Eye (tissue), 1 donor: ENCODE results near the gene TBX1.
"Not testable (repeated sequence)": the region's sequence is repeated elsewhere in the genome, so short reads cannot be mapped to it uniquely, and the experiment has no call there.

Experiments used
- DNase-seq: peaks from one replicate; pipeline ENCODE4 v3.0.0-alpha.2; 2015

TBX1 gene

GRCh38 chr22:19765477-19766239, 5.1 kb downstream of the TBX1 start:
- DNase-seq: peak; percentile 45

GRCh38 chr22:19766240-19766510, 5.6 kb downstream of the TBX1 start:
- peak; percentile 55 for DNase-seq

- peak; percentile 57 for DNase-seq
These were observed 6.2 kb downstream of the TBX1 start for GRCh38 chr22:19766511-19767426.

GRCh38 chr22:19767427-19768341, 7.1 kb downstream of the TBX1 start:
- peak; percentile 29 for DNase-seq

- DNase-seq: no peak
These were observed 8.8 kb downstream of the TBX1 start for GRCh38 chr22:19769393-19769715.

GRCh38 chr22:19770349-19771220, 10.0 kb downstream of the TBX1 start:
- DNase-seq: no peak

GRCh38 chr22:19772422-19772672, 11.8 kb downstream of the TBX1 start:
- DNase-seq: no peak

- no peak for DNase-seq
These were observed 12.3 kb downstream of the TBX1 start for GRCh38 chr22:19772673-19773469.

GRCh38 chr22:19773470-19774040, 13.0 kb downstream of the TBX1 start:
- DNase-seq: no peak

GRCh38 chr22:19774628-19775027, 14.1 kb downstream of the TBX1 start:
- DNase-seq: no peak

GRCh38 chr22:19775496-19776325, 15.1 kb downstream of the TBX1 start:
- DNase-seq: no peak

- DNase-seq: no peak
These were observed 16.0 kb downstream of the TBX1 start for GRCh38 chr22:19776433-19777031.

- not testable (repeated sequence) for DNase-seq
These were observed 16.6 kb downstream of the TBX1 start for GRCh38 chr22:19777192-19777591.

GRCh38 chr22:19779011-19779421, 18.4 kb downstream of the TBX1 start:
- no peak for DNase-seq

GRCh38 chr22:19779685-19780268, 19.2 kb downstream of the TBX1 start:
- DNase-seq: no peak

GRCh38 chr22:19782533-19782932, 22.0 kb downstream of the TBX1 start:
- DNase-seq: no peak

GRCh38 chr22:19783586-19784383, 23.2 kb downstream of the TBX1 start:
- DNase-seq: no peak

- DNase-seq: no peak
These were observed 24.0 kb downstream of the TBX1 start for GRCh38 chr22:19784384-19785175.
